Upper lobe of right lung (tissue), 1 donor: ENCODE results near the gene DOK4. TPM values are rescaled to one million over a fixed set of nuclear protein-coding genes. Genes with fewer than 3 reads are reported as not detected.
"Not testable (repeated sequence)": the region's sequence is repeated elsewhere in the genome, so short reads cannot be mapped to it uniquely, and the experiment has no call there.

Source experiments
- ATAC-seq: fragments of 200-7000 bp; cut with Tn5 transposase; one replicate; pipeline ENCODE4 v1.9.1; 2020; ENCODE audit warnings: mild to moderate bottlenecking, moderate library complexity
- DNase-seq: peaks from one replicate; pipeline ENCODE4 v3.0.0-alpha.2; 2020
- H3K27ac ChIP-seq: fragments of 200-600 bp; one replicate; pipeline ENCODE4 v1.8.0; 2022
- H3K27me3 ChIP-seq: fragments of 200-600 bp; one replicate; pipeline ENCODE4 v1.8.0; 2022; ENCODE audit warnings: mild to moderate bottlenecking
- H3K36me3 ChIP-seq: fragments of 200-600 bp; one replicate; pipeline ENCODE4 v1.8.0; 2022
- H3K4me1 ChIP-seq: fragments of 200-600 bp; one replicate; pipeline ENCODE4 v1.8.0; 2022
- H3K4me3 ChIP-seq: fragments of 200-600 bp; one replicate; pipeline ENCODE4 v1.8.0; 2022; ENCODE audit warnings: mild to moderate bottlenecking
- H3K9me3 ChIP-seq: fragments of 200-600 bp; one replicate; pipeline ENCODE4 v1.8.0; 2022
- CTCF ChIP-seq: fragments of 200-600 bp; IDR thresholded peaks from one replicate; pipeline ENCODE4 v1.8.0; 2022; ENCODE audit warnings: antibody characterized with exemption
- intact Hi-C: fragments of 100-400 bp; cut with DNase I; formaldehyde crosslinking; loops from one replicate; pipeline ENCODE4 v1.11.0; 2022
- total RNA-seq: library from RNA; stranded (reverse); fragmentation: NEBNext Ultra II Directional; extraction: Animal tissue kit (Norgen Biotek cat#: 25700); gene quantifications from one replicate; pipeline ENCODE4 v1.2.1, GENCODE V29; 2021
- donor health status: DM: no; HTN: yes; CAD: no; lungs with severe emphysema.

Gene DOK4
- total RNA-seq, 1 donor from 2014 or later = 55.1 TPM

GRCh38 chr16:57447186-57447962 is 38.9 kb downstream of the DOK4 start, which contains the start of the genes CIAPIN1 and COQ9:
Gene CIAPIN1, minus strand, starts transcription at chr16:57447385. Its CDS starts 6,457 bp downstream, at chr16:57440928.
Gene COQ9, plus strand, starts transcription at chr16:57447479. Its CDS starts 27 bp downstream, at chr16:57447506.
- Histone ChIP-seq H3K36me3 (peaks cover 15% of the 10 kb centered on the region), H3K9me3 (no peaks in the 10 kb centered on the region), H3K4me1 (peaks cover 12% of the 10 kb centered on the region), H3K27ac (peak within 1 kb of the TSS; percentile 84), H3K4me3 (peak within 1 kb of the TSS; percentile 78), H3K27me3 (no peaks in the 10 kb centered on the region)
- ATAC-seq (peak; percentile 99), DNase-seq (peak; percentile 98)
- no peak for TF ChIP-seq CTCF
- intact Hi-C loops = no loop called here

GRCh38 chr16:57446531-57447185 is 39.6 kb downstream of the DOK4 start:
- no peak for DNase-seq

GRCh38 chr16:57445510-57445909 is 40.8 kb downstream of the DOK4 start:
- no peak for TF ChIP-seq CTCF
- Histone ChIP-seq H3K4me1 (peaks cover 12% of the 10 kb centered on the region), H3K27ac (no peak overlapping the region), H3K27me3 (no peaks in the 10 kb centered on the region), H3K36me3 (no peaks in the 10 kb centered on the region), H3K9me3 (no peaks in the 10 kb centered on the region), H3K4me3 (no peak overlapping the region)
- intact Hi-C loops = no loop called here
- DNase-seq (no peak), ATAC-seq (no peak)

More at GRCh38 chr16:57446531-57447185, 39.6 kb downstream of the DOK4 start:
- peaks cover 12% of the 10 kb centered on the region for H3K4me1 ChIP-seq
- intact Hi-C loops = no loop called here
- peaks cover 9% of the 10 kb centered on the region for H3K36me3 ChIP-seq
- no peaks in the 10 kb centered on the region for H3K9me3 ChIP-seq
- peak overlapping the region; percentile 84 for H3K27ac ChIP-seq
- ATAC-seq = peak; percentile 43
- TF ChIP-seq CTCF = no peak
- H3K27me3 ChIP-seq = no peaks in the 10 kb centered on the region
- peak overlapping the region; percentile 78 for H3K4me3 ChIP-seq

- DNase-seq = no peak
- Histone ChIP-seq H3K4me1 (peaks cover 12% of the 10 kb centered on the region), H3K4me3 (no peak overlapping the region), H3K9me3 (no peaks in the 10 kb centered on the region), H3K27ac (no peak overlapping the region), H3K27me3 (no peaks in the 10 kb centered on the region), H3K36me3 (no peaks in the 10 kb centered on the region)
- no peak for TF ChIP-seq CTCF
- intact Hi-C loops = no loop called here
- no peak for ATAC-seq
Measured at GRCh38 chr16:57444711-57445110, 41.6 kb downstream of the DOK4 start.

- DNase-seq, ATAC-seq, H3K27me3 ChIP-seq, H3K4me1 ChIP-seq, H3K4me3 ChIP-seq, H3K9me3 ChIP-seq, intact Hi-C loops, H3K27ac ChIP-seq: not testable (repeated sequence)
- H3K36me3 ChIP-seq = peaks cover 38% of the 10 kb centered on the region
Measured at GRCh38 chr16:57440551-57440950, 45.7 kb downstream of the DOK4 start.

GRCh38 chr16:57439947-57440346 is 46.3 kb downstream of the DOK4 start:
- intact Hi-C loops, H3K4me3 ChIP-seq, H3K9me3 ChIP-seq, H3K4me1 ChIP-seq, ATAC-seq, DNase-seq, H3K27me3 ChIP-seq, H3K27ac ChIP-seq: not testable (repeated sequence)
- peaks cover 44% of the 10 kb centered on the region for H3K36me3 ChIP-seq
